ENCODE results near the gene ALPL.

ALPL gene

DNA sequence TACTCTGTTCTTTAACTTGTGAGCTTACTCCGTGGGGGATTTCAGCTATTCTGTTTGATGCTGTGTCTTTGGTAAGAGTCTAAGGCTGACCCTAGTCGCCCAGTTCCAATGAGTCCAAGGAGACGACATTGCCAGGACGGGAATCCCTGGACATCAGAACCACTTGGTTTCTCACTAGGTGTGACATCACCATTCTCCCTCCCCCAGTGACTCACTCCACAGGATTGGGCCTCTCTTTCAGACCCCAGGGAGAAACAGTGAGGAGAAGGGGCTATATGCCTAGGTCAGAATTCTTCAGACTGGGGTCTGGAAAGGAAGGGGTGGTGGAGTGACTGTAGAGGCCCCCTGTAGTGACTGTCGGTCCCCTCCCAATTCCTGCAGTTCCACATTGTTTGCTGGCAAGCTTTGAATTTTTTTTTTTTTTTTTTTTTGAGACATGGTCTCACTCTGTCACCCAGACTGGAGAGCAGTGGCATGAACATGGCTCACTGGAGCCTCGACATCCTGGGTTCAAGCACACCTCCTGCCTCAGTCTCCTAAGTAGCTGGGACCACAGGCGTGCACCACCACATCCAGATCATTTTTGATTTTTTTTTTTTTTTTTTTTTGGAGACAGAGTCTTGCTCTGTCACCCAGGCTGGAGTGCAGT is 21.3 kb downstream of the ALPL start:
- DNase-seq (ENCODE audit: low spot score), result peak; percentile 55

- DNase-seq (ENCODE audit: low spot score), result no peak
Measured at GRCh38 chr1:21531241-21531640, 22.0 kb downstream of the ALPL start.

- DNase-seq (ENCODE audit: low spot score), result no peak
Measured at GRCh38 chr1:21532496-21532895, 23.3 kb downstream of the ALPL start.

DNA sequence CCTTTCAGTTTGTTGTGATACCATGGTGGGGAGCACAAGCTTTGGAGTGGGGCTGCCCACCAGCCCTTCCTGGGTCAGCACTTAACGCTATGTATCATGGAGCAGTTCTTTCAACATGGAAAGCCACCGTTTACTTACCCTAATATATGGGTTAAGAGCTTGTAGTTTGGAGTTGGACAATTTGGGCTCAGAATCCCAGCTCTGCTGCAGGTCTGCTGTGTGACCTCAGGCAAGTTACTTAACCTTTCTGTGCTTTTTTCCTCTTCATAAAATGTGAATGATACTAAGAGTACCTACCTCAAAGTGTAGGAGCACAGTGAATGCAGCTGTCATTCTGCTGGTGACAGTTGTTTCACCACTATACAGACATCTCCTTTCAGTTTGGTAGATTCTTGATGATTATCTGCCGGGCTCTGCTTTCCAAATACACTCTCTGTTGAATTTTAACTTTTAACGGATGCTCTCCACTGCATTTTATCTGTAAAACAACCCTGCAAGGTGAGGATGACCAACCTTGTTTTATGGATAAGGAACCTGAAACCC is 23.8 kb downstream of the ALPL start:
- no peak for DNase-seq (ENCODE audit: low spot score)

- no peak for DNase-seq (ENCODE audit: low spot score)
Measured at GRCh38 chr1:21534146-21534545, 24.9 kb downstream of the ALPL start.

- peak; percentile 50 for DNase-seq (ENCODE audit: low spot score)
Measured at GRCh38 chr1:21534674-21535378, 25.6 kb downstream of the ALPL start.

- DNase-seq (ENCODE audit: low spot score), result no peak
Measured at GRCh38 chr1:21536218-21536617, 27.0 kb downstream of the ALPL start.

DNA sequence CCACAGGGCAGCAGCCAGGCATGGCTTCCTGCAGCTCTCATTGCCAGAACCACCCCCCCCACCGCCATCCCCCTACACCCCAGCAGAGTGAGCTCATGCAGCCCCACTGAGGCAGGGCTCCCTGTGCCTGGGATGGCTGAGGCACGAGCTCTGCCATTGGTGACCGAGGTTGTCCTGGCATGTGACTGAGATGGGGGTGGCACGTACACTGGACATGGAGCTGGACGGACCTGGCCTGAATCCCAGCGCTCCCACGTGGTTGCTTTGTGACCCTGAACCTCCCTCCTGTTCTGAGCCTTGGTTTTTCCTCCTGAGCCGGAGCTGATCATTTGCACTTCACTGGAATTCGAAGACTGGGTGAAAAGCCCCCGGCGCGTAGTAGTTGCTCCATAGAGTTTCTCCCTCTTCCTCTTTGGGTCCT is 28.3 kb downstream of the ALPL start:
- peak; percentile 36 for DNase-seq (ENCODE audit: low spot score)

GRCh38 chr1:21537932-21538630 is 28.9 kb downstream of the ALPL start:
- peak; percentile 79 for DNase-seq (ENCODE audit: low spot score)

DNA sequence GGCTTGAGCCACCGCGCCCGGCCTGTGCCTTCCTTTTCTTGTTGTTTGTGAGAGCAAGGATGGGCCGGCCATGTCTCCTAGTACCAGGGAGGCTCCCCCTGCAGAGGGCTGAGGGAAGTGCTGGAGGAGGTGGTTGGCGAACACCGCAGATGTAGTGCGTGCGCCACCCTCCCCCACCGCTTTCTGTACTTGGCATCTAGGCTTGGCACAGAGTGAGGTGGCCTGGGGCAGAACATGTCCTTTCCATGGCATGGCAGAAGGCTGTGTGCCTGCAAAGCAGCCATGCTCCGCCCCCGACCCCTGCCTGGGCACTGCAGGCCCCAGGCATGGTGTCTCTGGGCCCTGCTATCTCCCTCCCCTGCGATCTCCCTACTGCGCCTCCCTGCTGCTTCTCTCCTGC is 30.7 kb downstream of the ALPL start:
- no peak for DNase-seq (ENCODE audit: low spot score)

GRCh38 chr1:21541329-21541728 is 32.1 kb downstream of the ALPL start:
- DNase-seq (ENCODE audit: low spot score), result no peak

GRCh38 chr1:21541835-21542234 is 32.6 kb downstream of the ALPL start:
- peak; percentile 92 for DNase-seq (ENCODE audit: low spot score)

- no peak for DNase-seq (ENCODE audit: low spot score)
Measured at GRCh38 chr1:21543598-21543997, 34.4 kb downstream of the ALPL start.

GRCh38 chr1:21544095-21544494 is 34.9 kb downstream of the ALPL start:
- DNase-seq (ENCODE audit: low spot score), result no peak

- no peak for DNase-seq (ENCODE audit: low spot score)
Measured at GRCh38 chr1:21546122-21546825, 37.1 kb downstream of the ALPL start.

- DNase-seq (ENCODE audit: low spot score), result no peak
Measured at GRCh38 chr1:21547876-21548275, 38.7 kb downstream of the ALPL start.

DNA sequence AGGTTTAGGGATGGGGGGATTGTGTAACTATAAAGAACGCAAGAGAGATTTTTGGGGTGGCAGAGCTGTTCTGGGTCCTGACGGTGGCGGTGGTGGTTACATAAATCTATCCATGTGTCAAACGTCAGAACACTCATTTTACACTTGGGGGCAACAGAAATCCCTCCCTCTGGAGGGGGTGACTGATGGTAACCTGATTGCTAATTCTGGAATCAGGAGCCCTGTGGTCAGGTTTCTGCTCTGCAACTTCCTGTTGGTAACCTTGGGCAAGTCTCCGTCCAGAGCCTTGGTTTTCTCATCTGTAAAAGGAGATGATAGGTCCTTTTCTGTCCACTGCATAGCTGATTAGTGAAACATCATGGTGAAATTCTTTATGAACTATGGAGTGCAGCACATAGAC is 40.9 kb downstream of the ALPL start:
- DNase-seq (ENCODE audit: low spot score), result no peak

- no peak for DNase-seq (ENCODE audit: low spot score)
Measured at GRCh38 chr1:21550866-21551475, 41.7 kb downstream of the ALPL start.

GRCh38 chr1:21552715-21553114 is 43.5 kb downstream of the ALPL start:
- DNase-seq (ENCODE audit: low spot score), result peak; percentile 93

DNA sequence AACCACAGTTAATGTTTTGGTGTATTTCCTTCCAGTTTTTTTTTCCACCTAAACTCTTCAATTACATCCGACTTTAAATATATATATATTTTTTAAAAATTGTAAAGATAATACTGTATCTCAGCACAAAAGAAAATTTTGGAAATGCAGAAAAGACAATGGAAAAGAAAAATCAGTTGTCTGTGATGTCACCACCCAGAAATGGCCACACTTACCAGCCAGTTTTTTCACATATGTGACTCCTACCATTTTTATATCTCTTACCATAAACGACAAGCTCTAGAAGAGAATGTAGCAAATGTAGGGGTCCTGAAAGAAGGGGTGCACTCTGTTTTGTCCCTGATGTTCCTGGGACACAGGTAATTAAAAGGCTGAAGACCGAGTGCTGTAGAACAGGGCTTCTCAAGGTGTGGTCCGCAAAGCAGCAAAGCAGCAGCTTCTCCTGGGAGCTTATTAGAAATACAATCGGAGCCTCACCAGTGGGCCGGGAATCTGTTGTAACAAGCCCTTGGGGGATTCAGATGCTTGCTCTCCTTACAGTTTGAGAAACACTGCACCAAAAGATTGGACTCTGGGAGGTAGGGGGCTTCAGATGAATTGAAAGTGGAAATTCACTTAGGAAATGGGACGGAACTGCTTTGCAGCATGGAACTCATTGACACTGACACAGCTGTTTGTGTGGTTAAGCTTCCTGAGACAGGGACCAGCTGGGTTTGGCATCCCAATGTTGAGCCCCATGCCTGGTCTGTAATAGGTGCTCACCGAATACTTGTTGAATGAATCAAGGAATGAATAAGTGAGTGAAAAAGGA is 44.1 kb downstream of the ALPL start:
- DNase-seq (ENCODE audit: low spot score), result peak; percentile 89

All from hepatic stellate cell (primary cell).